Activated CD4-positive, alpha-beta memory T cell treated with anti-CD3 and anti-CD28 coated beads for 36 hours (primary cell): ENCODE results near the gene MYO15B. TPM values are rescaled to one million over a fixed set of nuclear protein-coding genes. Genes with fewer than 3 reads are reported as not detected.
A peak's percentile ranks its signal among the peaks of the same experiment; 100 is the strongest.

Experiments used
- CTCF ChIA-PET: fragments of 350-600 bp; sonication (Branson Sonifier 250); formaldehyde crosslinking; loops from one replicate; lab custom pipeline; 2021; ENCODE audit warnings: antibody characterized with exemption, inconsistent platforms; lab: Charles Lee
- POLR2A ChIA-PET: fragments of 350-600 bp; sonication (Branson Sonifier 250); formaldehyde crosslinking; loops from one replicate; lab custom pipeline; 2021; ENCODE audit warnings: antibody characterized with exemption; lab: Charles Lee
- DNase-seq: peaks from one replicate; pipeline ENCODE4 v3.0.0-alpha.2; 2020
- H3K27ac Mint-ChIP-seq: one replicate; pipeline ENCODE4 v1.8.0; 2021; ENCODE audit warnings: mixed read lengths
- H3K27me3 Mint-ChIP-seq: one replicate; pipeline ENCODE4 v1.8.0; 2021; ENCODE audit warnings: mixed read lengths
- H3K36me3 Mint-ChIP-seq: one replicate; pipeline ENCODE4 v1.8.0; 2021; ENCODE audit warnings: mixed read lengths
- H3K4me1 Mint-ChIP-seq: one replicate; pipeline ENCODE4 v1.8.0; 2021; ENCODE audit warnings: low read depth, mixed read lengths
- H3K4me3 Mint-ChIP-seq: one replicate; pipeline ENCODE4 v1.8.0; 2021; ENCODE audit warnings: mild to moderate bottlenecking, mixed read lengths
- H3K9me3 Mint-ChIP-seq: one replicate; pipeline ENCODE4 v1.8.0; 2021; ENCODE audit warnings: mixed read lengths
- intact Hi-C: fragments of 100-400 bp; cut with micrococcal nuclease; formaldehyde crosslinking; loops from one replicate; pipeline ENCODE4 v1.15.1; 2023
- total RNA-seq, 2 experiments: library from RNA; stranded (reverse); gene quantifications; one replicate each; pipeline ENCODE4 v1.2.3, GENCODE V29; 2021

Gene MYO15B
- total RNA-seq, 2 experiments from 2014 or later, result 16.8 to 20.5 TPM

- Mint-ChIP-seq H3K36me3 (no peaks in the 10 kb centered on the region), H3K27me3 (no peaks in the 10 kb centered on the region), H3K4me1 (no peaks in the 10 kb centered on the region), H3K9me3 (no peaks in the 10 kb centered on the region), H3K27ac (no peak overlapping the region), H3K4me3 (no peak overlapping the region)
- no peak for DNase-seq
- CTCF ChIA-PET, result interaction anchor here (1.7 kb wide), 1 partner anchor 19 kb away, joined by 5 read pairs; the partner anchor contains the start of gene SMIM5
- POLR2A ChIA-PET, result no interaction called here
- intact Hi-C loops, result no loop called here
These were observed 26.4 kb downstream of the MYO15B start for GRCh38 chr17:75614006-75614405.

- POLR2A ChIA-PET, result no interaction called here
- Mint-ChIP-seq H3K27ac (no peak overlapping the region), H3K9me3 (no peaks in the 10 kb centered on the region), H3K4me1 (no peaks in the 10 kb centered on the region), H3K4me3 (no peak overlapping the region), H3K27me3 (no peaks in the 10 kb centered on the region), H3K36me3 (no peaks in the 10 kb centered on the region)
- no peak for DNase-seq
- intact Hi-C loops, result no loop called here
- CTCF ChIA-PET, result no interaction called here
These were observed 27.1 kb downstream of the MYO15B start for GRCh38 chr17:75614556-75615270.

GRCh38 chr17:75615301-75615700 lies 27.7 kb downstream of the MYO15B start:
- H3K27ac Mint-ChIP-seq, result no peak overlapping the region
- CTCF ChIA-PET, result no interaction called here
- DNase-seq, result no peak
- no peaks in the 10 kb centered on the region for H3K4me1 Mint-ChIP-seq
- no peaks in the 10 kb centered on the region for H3K9me3 Mint-ChIP-seq
- POLR2A ChIA-PET, result no interaction called here
- intact Hi-C loops, result no loop called here
- no peaks in the 10 kb centered on the region for H3K27me3 Mint-ChIP-seq
- H3K4me3 Mint-ChIP-seq, result no peak overlapping the region
- H3K36me3 Mint-ChIP-seq, result no peaks in the 10 kb centered on the region

GRCh38 chr17:75616521-75617122 lies 29.0 kb downstream of the MYO15B start:
- intact Hi-C loops, result no loop called here
- Mint-ChIP-seq H3K27me3 (no peaks in the 10 kb centered on the region), H3K4me1 (no peaks in the 10 kb centered on the region), H3K4me3 (no peak overlapping the region), H3K9me3 (no peaks in the 10 kb centered on the region), H3K36me3 (no peaks in the 10 kb centered on the region), H3K27ac (no peak overlapping the region)
- ChIA-PET CTCF (interaction anchor here (1.0 to 2.1 kb wide), 4 partner anchors 9 to 131 kb away, joined by 4 to 11 read pairs (median 6); partner anchors contain the start of gene SMIM5), POLR2A (interaction anchor here (1.1 kb wide), 1 partner anchor 122 kb away, joined by 3 read pairs; no protein-coding TSS in a partner anchor)
- DNase-seq, result no peak

DNA sequence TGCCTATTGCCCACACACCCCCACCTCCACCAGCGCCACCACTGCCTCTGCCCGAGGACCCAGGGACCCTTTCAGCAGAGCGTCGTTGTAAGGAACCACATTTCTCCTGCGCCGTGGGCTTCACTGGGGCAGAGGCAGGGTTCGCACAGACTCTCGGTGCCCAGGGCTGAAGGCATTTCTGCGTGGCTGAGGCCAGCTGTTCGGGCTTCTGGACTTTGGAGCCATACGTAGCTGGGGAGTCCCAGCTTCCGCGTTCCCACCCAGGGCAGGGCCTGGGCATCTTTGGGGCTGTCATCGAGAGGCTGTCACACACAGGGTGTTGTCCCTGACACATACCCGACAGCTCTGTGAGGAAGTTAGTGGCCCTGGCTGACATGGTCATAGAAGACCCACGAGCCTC lies 29.6 kb downstream of the MYO15B start:
- CTCF ChIA-PET, result interaction anchor here (1.0 to 2.1 kb wide), 4 partner anchors 9 to 130 kb away, joined by 4 to 11 read pairs (median 6); partner anchors contain the start of gene SMIM5
- Mint-ChIP-seq H3K27me3 (no peaks in the 10 kb centered on the region), H3K4me1 (no peaks in the 10 kb centered on the region), H3K4me3 (no peak overlapping the region), H3K9me3 (no peaks in the 10 kb centered on the region), H3K27ac (no peak overlapping the region), H3K36me3 (no peaks in the 10 kb centered on the region)
- intact Hi-C loops, result no loop called here
- DNase-seq, result no peak
- POLR2A ChIA-PET, result interaction anchor here (0.5 to 1.1 kb wide), 2 partner anchors 122 to 394 kb away, joined by 3 to 4 read pairs; no protein-coding TSS in a partner anchor

- Mint-ChIP-seq H3K4me3 (no peak overlapping the region), H3K36me3 (no peaks in the 10 kb centered on the region), H3K27ac (no peak overlapping the region), H3K4me1 (no peaks in the 10 kb centered on the region), H3K9me3 (no peaks in the 10 kb centered on the region), H3K27me3 (no peaks in the 10 kb centered on the region)
- ChIA-PET CTCF (interaction anchor here (2.0 to 2.1 kb wide), 2 partner anchors 16 kb away, joined by 8 to 11 read pairs; partner anchors contain the start of gene SMIM5), POLR2A (interaction anchor here (0.5 kb wide), 1 partner anchor 393 kb away, joined by 4 read pairs; no protein-coding TSS in a partner anchor)
- intact Hi-C loops, result no loop called here
- no peak for DNase-seq
These were observed 30.1 kb downstream of the MYO15B start for GRCh38 chr17:75617675-75618074.

DNA sequence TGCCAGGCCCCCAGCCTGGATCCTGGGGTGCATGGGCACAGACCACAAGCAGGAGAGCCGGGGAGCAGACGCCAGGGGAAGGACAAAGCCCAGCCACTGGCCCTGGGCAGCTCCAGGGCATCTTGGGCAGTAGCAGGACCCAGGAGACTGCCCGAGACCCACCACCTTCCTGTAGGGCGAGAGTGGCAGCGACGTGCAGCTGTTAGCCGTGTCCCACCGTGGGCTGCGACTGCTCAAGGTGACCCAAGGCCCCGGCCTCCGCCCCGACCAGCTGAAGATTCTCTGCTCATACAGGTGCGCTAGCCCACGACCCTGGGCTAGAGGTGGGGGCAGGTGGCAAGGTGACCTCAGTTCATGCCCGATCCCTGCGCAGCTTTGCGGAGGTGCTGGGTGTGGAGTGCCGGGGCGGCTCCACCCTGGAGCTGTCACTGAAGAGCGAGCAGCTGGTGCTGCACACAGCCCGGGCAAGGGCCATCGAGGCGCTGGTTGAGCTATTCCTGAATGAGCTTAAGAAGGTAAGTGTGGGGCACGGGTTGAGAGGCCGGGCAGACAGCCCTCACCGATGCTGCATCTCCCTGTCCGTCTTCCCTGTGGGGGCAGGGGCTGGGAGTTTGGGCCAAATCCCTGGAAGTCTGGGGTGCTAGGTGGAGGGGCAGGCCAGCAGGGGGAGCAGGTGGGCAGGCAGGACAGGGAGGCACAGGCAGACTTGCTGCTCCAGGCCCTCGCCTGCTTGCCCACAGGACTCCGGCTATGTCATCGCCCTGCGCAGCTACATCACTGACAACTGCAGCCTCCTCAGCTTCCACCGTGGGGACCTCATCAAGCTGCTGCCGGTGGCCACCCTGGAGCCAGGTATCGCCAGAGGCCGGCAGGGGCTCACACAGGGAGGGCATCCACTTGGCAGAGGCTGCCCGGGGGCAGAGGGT lies 32.2 kb downstream of the MYO15B start:
- intact Hi-C loops, result no loop called here
- no peaks in the 10 kb centered on the region for H3K27me3 Mint-ChIP-seq
- POLR2A ChIA-PET, result no interaction called here
- no peaks in the 10 kb centered on the region for H3K9me3 Mint-ChIP-seq
- CTCF ChIA-PET, result interaction anchor here (0.8 to 7.0 kb wide), 6 partner anchors 8 to 390 kb away, joined by 3 to 60 read pairs (median 5); partner anchors contain the start of gene SMIM5
- no peak overlapping the region for H3K4me3 Mint-ChIP-seq
- no peaks in the 10 kb centered on the region for H3K36me3 Mint-ChIP-seq
- H3K27ac Mint-ChIP-seq, result no peak overlapping the region
- H3K4me1 Mint-ChIP-seq, result no peaks in the 10 kb centered on the region
- peak; percentile 30 for DNase-seq

- ChIA-PET POLR2A (no interaction called here), CTCF (interaction anchor here (0.8 to 7.0 kb wide), 3 partner anchors 12 to 132 kb away, joined by 3 to 60 read pairs (median 11); partner anchors contain the start of gene SMIM5)
- no peak for DNase-seq
- Mint-ChIP-seq H3K36me3 (no peaks in the 10 kb centered on the region), H3K27ac (no peak overlapping the region), H3K9me3 (no peaks in the 10 kb centered on the region), H3K27me3 (no peaks in the 10 kb centered on the region), H3K4me3 (no peak overlapping the region), H3K4me1 (no peaks in the 10 kb centered on the region)
- intact Hi-C loops, result no loop called here
These were observed 33.9 kb downstream of the MYO15B start for GRCh38 chr17:75621489-75621888.

GRCh38 chr17:75622076-75622475 lies 34.5 kb downstream of the MYO15B start:
- H3K27me3 Mint-ChIP-seq, result no peaks in the 10 kb centered on the region
- H3K4me3 Mint-ChIP-seq, result no peak overlapping the region
- intact Hi-C loops, result no loop called here
- no peaks in the 10 kb centered on the region for H3K36me3 Mint-ChIP-seq
- ChIA-PET CTCF (interaction anchor here (7.0 kb wide), 1 partner anchor 12 kb away, joined by 60 read pairs; the partner anchor contains the start of gene SMIM5), POLR2A (no interaction called here)
- H3K27ac Mint-ChIP-seq, result no peak overlapping the region
- H3K4me1 Mint-ChIP-seq, result no peaks in the 10 kb centered on the region
- DNase-seq, result no peak
- no peaks in the 10 kb centered on the region for H3K9me3 Mint-ChIP-seq

DNA sequence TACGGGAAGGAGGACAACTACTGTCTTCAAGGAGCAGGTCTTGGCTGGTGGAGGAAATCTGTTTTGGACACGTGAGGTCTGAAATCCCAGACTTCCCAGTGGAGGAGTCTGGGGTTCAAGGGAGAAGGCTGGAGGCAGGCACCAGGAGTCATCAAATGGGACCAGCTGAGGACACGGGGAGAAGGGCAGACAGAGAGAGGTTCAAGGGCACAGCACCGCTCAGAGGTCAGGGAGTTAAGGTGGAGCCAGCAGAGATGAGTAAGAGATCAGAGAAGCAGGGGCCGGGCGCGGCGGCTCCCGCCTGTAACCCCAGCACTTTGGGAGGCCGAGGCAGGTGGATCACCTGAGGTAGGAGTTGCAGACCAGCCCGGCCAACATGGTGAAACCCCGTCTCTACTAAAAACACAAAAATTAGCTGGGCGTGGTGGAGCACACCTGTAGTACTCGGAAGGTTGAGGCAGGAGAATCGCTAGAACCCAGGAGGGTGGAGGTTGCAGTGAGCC lies 35.2 kb downstream of the MYO15B start:
- ChIA-PET POLR2A (no interaction called here), CTCF (interaction anchor here (7.0 kb wide), 1 partner anchor 11 kb away, joined by 60 read pairs; the partner anchor contains the start of gene SMIM5)
- H3K4me1 Mint-ChIP-seq, result no peaks in the 10 kb centered on the region
- intact Hi-C loops, result no loop called here
- H3K36me3 Mint-ChIP-seq, result no peaks in the 10 kb centered on the region
- H3K4me3 Mint-ChIP-seq, result no peak overlapping the region
- DNase-seq, result no peak
- H3K27ac Mint-ChIP-seq, result no peak overlapping the region
- no peaks in the 10 kb centered on the region for H3K9me3 Mint-ChIP-seq
- no peaks in the 10 kb centered on the region for H3K27me3 Mint-ChIP-seq

DNA sequence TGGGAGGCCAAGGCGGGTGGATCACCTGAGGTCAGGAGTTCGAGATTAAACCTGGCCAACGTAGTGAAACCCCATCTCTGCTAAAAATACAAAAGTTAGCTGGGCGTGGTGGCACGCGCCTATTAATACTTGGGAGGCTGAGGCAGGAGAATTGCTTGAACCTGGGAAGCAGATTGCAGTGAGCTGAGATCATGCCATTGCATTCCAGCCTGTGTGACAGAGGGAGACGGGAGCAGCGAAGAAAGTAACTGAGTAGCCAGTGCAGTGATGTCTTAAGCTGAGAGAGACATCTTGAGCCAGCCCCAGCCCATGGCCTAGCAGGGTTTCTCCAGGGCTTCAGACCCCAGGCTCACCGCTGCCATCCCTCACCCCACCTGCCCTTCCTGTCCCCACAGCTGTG lies 35.8 kb downstream of the MYO15B start:
- Mint-ChIP-seq H3K4me1 (no peaks in the 10 kb centered on the region), H3K9me3 (no peaks in the 10 kb centered on the region), H3K36me3 (no peaks in the 10 kb centered on the region), H3K27me3 (no peaks in the 10 kb centered on the region), H3K4me3 (no peak overlapping the region), H3K27ac (no peak overlapping the region)
- DNase-seq, result no peak
- intact Hi-C loops, result no loop called here
- ChIA-PET POLR2A (no interaction called here), CTCF (interaction anchor here (0.8 to 7.0 kb wide), 2 partner anchors 10 to 206 kb away, joined by 4 to 60 read pairs; partner anchors contain the start of gene SMIM5)
